GM18498 (cell line): ENCODE data around the gene KRTAP10-12.

ENCODE experiments used
- ATAC-seq: cut with Tn5 transposase; IDR thresholded peaks from one replicate; pipeline ENCODE4 v1.9.1; 2021; ENCODE audit warnings: mild to moderate bottlenecking, moderate library complexity; ENCODE audit not compliant: unreplicated experiment

The KRTAP10-12 gene

GRCh38 chr21:44730951-44731579 lies 34.1 kb downstream of the KRTAP10-12 start:
- no peak for ATAC-seq

GRCh38 chr21:44732263-44732662 lies 35.3 kb downstream of the KRTAP10-12 start:
- ATAC-seq, result no peak

- no peak for ATAC-seq
These were observed 36.0 kb downstream of the KRTAP10-12 start for GRCh38 chr21:44732956-44733355.

GRCh38 chr21:44734026-44734745 lies 37.2 kb downstream of the KRTAP10-12 start:
- ATAC-seq, result no peak

GRCh38 chr21:44734841-44735240 lies 37.9 kb downstream of the KRTAP10-12 start:
- no peak for ATAC-seq

- ATAC-seq, result no peak
These were observed 38.8 kb downstream of the KRTAP10-12 start for GRCh38 chr21:44735821-44736220.

- no peak for ATAC-seq
These were observed 39.5 kb downstream of the KRTAP10-12 start for GRCh38 chr21:44736291-44737004.

- ATAC-seq, result no peak
These were observed 40.9 kb downstream of the KRTAP10-12 start for GRCh38 chr21:44737706-44738354.

GRCh38 chr21:44738621-44739020 lies 41.6 kb downstream of the KRTAP10-12 start:
- ATAC-seq, result no peak

- no peak for ATAC-seq
These were observed 42.3 kb downstream of the KRTAP10-12 start for GRCh38 chr21:44739316-44739715.

GRCh38 chr21:44740742-44741141 lies 43.8 kb downstream of the KRTAP10-12 start:
- ATAC-seq, result no peak

- no peak for ATAC-seq
These were observed 44.9 kb downstream of the KRTAP10-12 start for GRCh38 chr21:44741921-44742320.

GRCh38 chr21:44742418-44743153 lies 45.6 kb downstream of the KRTAP10-12 start:
- ATAC-seq, result no peak
